ENCODE data around the gene SKAP1. TPM values are rescaled to one million over a fixed set of nuclear protein-coding genes. Genes with fewer than 3 reads are reported as not detected.

The SKAP1 gene
- total RNA-seq, 4 donors from 2014 or later = 0.33 to 2.1 (median 1.0) TPM

- Histone ChIP-seq H3K27ac (peak overlapping the region in 1 of 3 donors; percentile 27), H3K4me1 (peaks cover 6% of the 10 kb centered on the region in 2 donors), H3K9me3 (no peaks in the 10 kb centered on the region), H3K4me3 (replicated peaks in 1 of 3) (no peak overlapping the region), H3K36me3 (no peaks in the 10 kb centered on the region), H3K27me3 (no peaks in the 10 kb centered on the region)
- WGBS, 2 donors = 36 to 46% methylated on average over 5 of the region's 5 CpGs
- intact Hi-C loops (cut with DNase I) = no loop called here
- peak; percentile 9 to 21 for DNase-seq
- TF ChIP-seq CTCF (IDR thresholded peaks at IDR 0.05) = no peak
- TF ChIP-seq POLR2A (IDR thresholded peaks at IDR 0.05) = no peak
Observed at GRCh38 chr17:48160177-48161081, 269.6 kb downstream of the SKAP1 start.

GRCh38 chr17:48159232-48159631 is 270.8 kb downstream of the SKAP1 start:
- 86 to 93% methylated on average over 4 of the region's 4 CpGs for WGBS, 2 donors
- no peak for DNase-seq
- intact Hi-C loops (cut with DNase I) = no loop called here
- H3K9me3 ChIP-seq = no peaks in the 10 kb centered on the region
- no peaks in the 10 kb centered on the region for H3K27me3 ChIP-seq
- no peak overlapping the region for H3K4me3 ChIP-seq (replicated peaks in 1 of 3)
- TF ChIP-seq CTCF (IDR thresholded peaks at IDR 0.05) = no peak
- TF ChIP-seq POLR2A (IDR thresholded peaks at IDR 0.05) = no peak
- H3K4me1 ChIP-seq = peaks cover 6% of the 10 kb centered on the region in 2 donors
- no peaks in the 10 kb centered on the region for H3K36me3 ChIP-seq
- H3K27ac ChIP-seq = no peak overlapping the region

GRCh38 chr17:48155889-48156611 is 274.0 kb downstream of the SKAP1 start:
- H3K27me3 ChIP-seq = no peaks in the 10 kb centered on the region
- no peak overlapping the region for H3K4me3 ChIP-seq (replicated peaks in 1 of 3)
- no peak for TF ChIP-seq CTCF (IDR thresholded peaks at IDR 0.05)
- TF ChIP-seq POLR2A (IDR thresholded peaks at IDR 0.05) = no peak
- H3K27ac ChIP-seq = no peak overlapping the region
- peaks cover 6% of the 10 kb centered on the region in 2 donors for H3K4me1 ChIP-seq
- intact Hi-C loops (cut with DNase I) = no loop called here
- H3K9me3 ChIP-seq = no peaks in the 10 kb centered on the region
- no peak for DNase-seq
- H3K36me3 ChIP-seq = no peaks in the 10 kb centered on the region
- WGBS, 2 donors = 44 to 55% methylated on average over 21 of the region's 21 CpGs

GRCh38 chr17:48153691-48154358 is 276.2 kb downstream of the SKAP1 start:
- DNase-seq = peak in 1 of 2 donors; percentile 5
- H3K27me3 ChIP-seq = no peaks in the 10 kb centered on the region
- intact Hi-C loops (cut with DNase I) = no loop called here
- TF ChIP-seq POLR2A (IDR thresholded peaks at IDR 0.05) = no peak
- TF ChIP-seq CTCF (IDR thresholded peaks at IDR 0.05) = peak in 3 of 6 experiments; percentile 30 to 50 (median 44)
- no peaks in the 10 kb centered on the region for H3K9me3 ChIP-seq
- no peaks in the 10 kb centered on the region for H3K36me3 ChIP-seq
- H3K27ac ChIP-seq = no peak overlapping the region
- H3K4me1 ChIP-seq = no peaks in the 10 kb centered on the region
- no peak overlapping the region for H3K4me3 ChIP-seq (replicated peaks in 1 of 3)
- WGBS, 2 donors = 52 to 54% methylated on average over 6 of the region's 6 CpGs

All from thyroid gland (tissue), 4 donors.